Kidney (tissue), 14 donors: ENCODE results near the gene HSD17B8. TPM values are rescaled to one million over a fixed set of nuclear protein-coding genes. Genes with fewer than 3 reads are reported as not detected.

Experiments
- DNase-seq, 5 donors: peaks; one replicate each; pipeline ENCODE4 v3.0.0-alpha.2; 2013 to 2020
- FAIRE-seq: peaks from 2 replicates; lab custom pipeline; 2012; peaks lifted over from hg19 to GRCh38; lab: Jason Lieb, UNC
- H3K27ac ChIP-seq, 2 donors: one replicate each; pipeline ENCODE4 v1.7.0; 2013; ENCODE audit warnings: low read depth in 2 of 2, low read length in 2 of 2, inconsistent platforms in 1 of 2
- H3K27me3 ChIP-seq: one replicate; pipeline ENCODE4 v1.7.1; 2013; ENCODE audit warnings: low read length, inconsistent platforms; ENCODE audit not compliant: control insufficient read depth, insufficient read depth
- H3K36me3 ChIP-seq, 3 donors: one replicate each; pipeline versions ENCODE4 v1.7.0 to v1.7.1; 2013; ENCODE audit warnings: low read length in 3 of 3, control low read depth in 1 of 3, inconsistent platforms in 1 of 3; ENCODE audit not compliant: insufficient read depth in 3 of 3, control insufficient read depth in 2 of 3
- H3K4me1 ChIP-seq, 3 donors: one replicate each; pipeline versions ENCODE4 v1.7.0 to v1.7.1; 2013; ENCODE audit warnings: low read length in 3 of 3, inconsistent platforms in 1 of 3, low read depth in 1 of 3; ENCODE audit not compliant: control insufficient read depth in 2 of 3, insufficient read depth in 2 of 3
- H3K4me3 ChIP-seq, 3 donors: one replicate each; pipeline versions ENCODE4 v1.7.0 to v1.8.1; 2013; ENCODE audit warnings: low read length in 3 of 3, control low read depth in 1 of 3, inconsistent platforms in 1 of 3
- H3K9ac ChIP-seq, 3 donors: one replicate each; pipeline versions ENCODE4 v1.7.0 to v1.7.1; 2013; ENCODE audit warnings: low read length in 3 of 3, control low read depth in 1 of 3, inconsistent platforms in 1 of 3
- H3K9me3 ChIP-seq, 3 donors: one replicate each; pipeline versions ENCODE4 v1.7.0 to v1.7.1; 2013; ENCODE audit warnings: low read length in 3 of 3, control low read depth in 1 of 3, inconsistent platforms in 1 of 3; ENCODE audit not compliant: control insufficient read depth in 2 of 3, insufficient read depth in 1 of 3
- CTCF ChIP-seq: IDR thresholded peaks from 3 replicates; pipeline ENCODE4 v1.5.1; 2012; ENCODE audit warnings: mild to moderate bottlenecking, moderate library complexity, borderline replicate concordance; ENCODE audit not compliant: insufficient read depth; ENCODE audit errors: extremely low read depth
- intact Hi-C: fragments of 100-400 bp; cut with DNase I; formaldehyde crosslinking; loops from one replicate; pipeline ENCODE4 v1.11.1; 2022
- polyA plus RNA-seq: library from polyadenylated mRNA; stranded (reverse); fragments of 350-450 nt; fragmentation: Illumina TruSeq; extraction: RNeasy Lipid Tissue Mini Kit (QIAGEN cat#74804); gene quantifications from one replicate; pipeline ENCODE4 v1.2.3, GENCODE V29; 2014; ENCODE audit warnings: low read depth, low replicate concordance; ENCODE audit not compliant: insufficient read depth
- total RNA-seq: library from RNA; stranded (reverse); fragmentation: NEBNext Ultra II Directional; extraction: Animal tissue kit (Norgen Biotek cat#: 25700); gene quantifications from one replicate; pipeline ENCODE4 v1.2.1, GENCODE V29; 2021
- donor health status: control.
- donor health status: control.
- donor health status: control.
- donor health status: control.
- donor health status: control.
- donor health status: DM: yes; HTN: yes; CAD: no.
- donor health status: Normal renal cell carcinoma (clear cell type).

Gene HSD17B8
- total and polyA plus RNA-seq, 2 donors from 2014 or later: 26.6 to 83.0 TPM

- no peaks in the 10 kb centered on the region for H3K9me3 ChIP-seq
- no peaks in the 10 kb centered on the region for H3K27me3 ChIP-seq
- H3K36me3 ChIP-seq: no peaks in the 10 kb centered on the region
- no peaks in the 10 kb centered on the region for H3K4me1 ChIP-seq
- no peak overlapping the region for H3K9ac ChIP-seq
- H3K4me3 ChIP-seq: no peak overlapping the region
- no peak for FAIRE-seq
- no peak for DNase-seq
- H3K27ac ChIP-seq: no peak overlapping the region
- intact Hi-C loops: no loop called here
- no peak for TF ChIP-seq CTCF
Observed at GRCh38 chr6:33236328-33236727, 31.9 kb downstream of the HSD17B8 start.

DNA sequence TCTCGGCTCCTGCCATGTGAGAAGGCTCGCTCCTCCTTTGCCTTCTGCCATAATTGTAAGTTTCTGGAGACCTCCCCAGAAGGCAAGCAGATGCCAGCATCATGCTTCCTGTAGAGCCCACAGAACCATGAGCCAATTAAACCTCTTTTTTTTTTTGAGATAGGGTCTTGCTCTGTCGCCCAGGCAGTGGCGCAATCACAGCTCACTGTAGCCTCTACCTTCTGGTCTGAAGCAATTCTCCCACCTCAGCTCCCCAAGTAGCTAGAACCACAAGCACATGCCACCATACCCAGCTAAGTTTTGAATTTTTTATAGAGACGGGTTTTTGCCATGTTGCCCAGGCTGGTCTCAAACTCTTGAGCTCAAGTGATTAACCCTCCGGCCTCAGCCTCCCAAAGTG lies 32.4 kb downstream of the HSD17B8 start:
- FAIRE-seq (no peak), DNase-seq (no peak)
- no peaks in the 10 kb centered on the region for H3K4me1 ChIP-seq
- H3K9ac ChIP-seq: no peak overlapping the region
- H3K27ac ChIP-seq: no peak overlapping the region
- intact Hi-C loops: no loop called here
- no peaks in the 10 kb centered on the region for H3K27me3 ChIP-seq
- H3K4me3 ChIP-seq: no peak overlapping the region
- no peaks in the 10 kb centered on the region for H3K9me3 ChIP-seq
- TF ChIP-seq CTCF: no peak
- no peaks in the 10 kb centered on the region for H3K36me3 ChIP-seq

- Histone ChIP-seq H3K27ac (no peak overlapping the region), H3K9ac (no peak overlapping the region), H3K4me3 (no peak overlapping the region), H3K27me3 (no peaks in the 10 kb centered on the region), H3K4me1 (no peaks in the 10 kb centered on the region), H3K9me3 (no peaks in the 10 kb centered on the region), H3K36me3 (no peaks in the 10 kb centered on the region)
- TF ChIP-seq CTCF: no peak
- intact Hi-C loops: no loop called here
- DNase-seq (peak in 4 of 5 donors; percentile 22 to 42 (median 30)), FAIRE-seq (no peak)
Observed at GRCh38 chr6:33237741-33238140, 33.3 kb downstream of the HSD17B8 start.

DNA sequence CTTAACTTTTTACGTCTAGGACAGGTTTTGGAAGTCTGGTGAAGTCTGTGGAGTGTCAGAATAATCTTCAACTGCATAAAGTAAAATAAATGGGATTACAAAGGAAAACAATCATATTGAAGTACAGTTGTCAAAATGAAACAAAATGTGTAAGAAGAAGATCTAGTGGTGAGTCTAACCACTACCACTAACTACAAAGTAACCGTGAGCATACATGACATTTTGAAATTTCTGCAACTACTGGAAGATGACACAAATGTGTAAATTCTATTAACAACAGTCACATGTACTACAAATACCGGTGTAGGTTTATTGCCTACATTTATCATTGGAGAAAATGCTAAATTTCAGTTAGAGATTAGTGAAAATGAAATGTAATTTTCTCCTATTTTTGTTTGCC lies 37.5 kb downstream of the HSD17B8 start:
- TF ChIP-seq CTCF: no peak
- H3K27me3 ChIP-seq: no peaks in the 10 kb centered on the region
- H3K27ac ChIP-seq: no peak overlapping the region
- no peak overlapping the region for H3K4me3 ChIP-seq
- no peaks in the 10 kb centered on the region for H3K9me3 ChIP-seq
- no peak for FAIRE-seq
- no peaks in the 10 kb centered on the region for H3K36me3 ChIP-seq
- DNase-seq: no peak
- no peak overlapping the region for H3K9ac ChIP-seq
- intact Hi-C loops: no loop called here
- H3K4me1 ChIP-seq: no peaks in the 10 kb centered on the region
